Cardiac fibroblast (primary cell): Measurements from ENCODE around the gene VSIR.

Experiments used
- DNase-seq, 2 donors: peaks; one replicate each; pipeline versions ENCODE4 v3.0.0 to v3.0.0-alpha.2; 2010; ENCODE audit warnings: low read depth in 2 of 2
- H3K4me3 ChIP-seq, 2 donors: replicated peaks in 1 of 2; 1 replicate in 1 of 2; 2 replicates in 1 of 2; pipeline ENCODE4 v1.5.1; 2011; ENCODE audit warnings: low read depth in 2 of 2, low read length in 2 of 2, mild to moderate bottlenecking in 2 of 2, moderate library complexity in 1 of 2
- TF ChIP-seq, protein P1 (sequence below): IDR thresholded peaks from one replicate; pipeline ENCODE4 v1.5.1; 2011; ENCODE audit warnings: low read depth, mild to moderate bottlenecking, low read length, inconsistent platforms

VSIR gene

DNA sequence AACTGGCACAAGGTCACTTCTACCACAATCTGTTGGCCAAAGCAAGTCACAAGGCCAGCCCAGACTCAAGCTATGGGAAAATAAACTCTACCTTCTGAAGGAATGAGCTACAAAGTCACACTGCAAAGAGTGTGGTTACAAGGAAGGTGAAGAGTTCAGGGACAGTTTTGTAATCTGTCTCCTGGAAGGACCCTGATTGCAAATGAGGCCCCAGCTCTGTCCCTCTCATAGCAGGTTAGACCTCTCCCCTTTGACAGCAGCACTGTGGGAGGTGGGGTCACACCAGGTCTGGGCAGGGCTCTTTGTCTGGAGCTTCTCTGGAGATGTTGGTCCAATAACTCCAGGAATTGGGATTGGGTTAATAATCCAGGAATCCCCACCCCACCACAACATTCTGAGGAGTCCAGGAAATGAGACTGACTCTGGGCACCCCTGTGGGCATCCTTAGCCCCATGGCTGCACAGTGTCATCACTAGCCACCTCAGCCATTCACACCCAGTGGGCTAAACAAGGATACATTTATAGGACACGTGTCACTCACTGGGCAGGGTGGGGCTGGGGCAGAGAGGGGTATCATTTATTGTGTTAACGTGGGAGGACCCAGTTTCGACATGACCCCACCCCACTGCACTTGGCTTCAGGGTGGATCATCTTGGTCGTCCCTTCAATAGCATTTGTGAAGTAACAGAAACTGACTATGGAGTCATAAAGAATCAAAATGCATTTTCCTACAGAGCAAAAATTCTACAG is 30.1 kb downstream of the VSIR start:
- no peak for DNase-seq
- H3K4me3 ChIP-seq, result no peak overlapping the region
- TF ChIP-seq, protein P1, sequence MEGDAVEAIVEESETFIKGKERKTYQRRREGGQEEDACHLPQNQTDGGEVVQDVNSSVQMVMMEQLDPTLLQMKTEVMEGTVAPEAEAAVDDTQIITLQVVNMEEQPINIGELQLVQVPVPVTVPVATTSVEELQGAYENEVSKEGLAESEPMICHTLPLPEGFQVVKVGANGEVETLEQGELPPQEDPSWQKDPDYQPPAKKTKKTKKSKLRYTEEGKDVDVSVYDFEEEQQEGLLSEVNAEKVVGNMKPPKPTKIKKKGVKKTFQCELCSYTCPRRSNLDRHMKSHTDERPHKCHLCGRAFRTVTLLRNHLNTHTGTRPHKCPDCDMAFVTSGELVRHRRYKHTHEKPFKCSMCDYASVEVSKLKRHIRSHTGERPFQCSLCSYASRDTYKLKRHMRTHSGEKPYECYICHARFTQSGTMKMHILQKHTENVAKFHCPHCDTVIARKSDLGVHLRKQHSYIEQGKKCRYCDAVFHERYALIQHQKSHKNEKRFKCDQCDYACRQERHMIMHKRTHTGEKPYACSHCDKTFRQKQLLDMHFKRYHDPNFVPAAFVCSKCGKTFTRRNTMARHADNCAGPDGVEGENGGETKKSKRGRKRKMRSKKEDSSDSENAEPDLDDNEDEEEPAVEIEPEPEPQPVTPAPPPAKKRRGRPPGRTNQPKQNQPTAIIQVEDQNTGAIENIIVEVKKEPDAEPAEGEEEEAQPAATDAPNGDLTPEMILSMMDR, result no peak

DNA sequence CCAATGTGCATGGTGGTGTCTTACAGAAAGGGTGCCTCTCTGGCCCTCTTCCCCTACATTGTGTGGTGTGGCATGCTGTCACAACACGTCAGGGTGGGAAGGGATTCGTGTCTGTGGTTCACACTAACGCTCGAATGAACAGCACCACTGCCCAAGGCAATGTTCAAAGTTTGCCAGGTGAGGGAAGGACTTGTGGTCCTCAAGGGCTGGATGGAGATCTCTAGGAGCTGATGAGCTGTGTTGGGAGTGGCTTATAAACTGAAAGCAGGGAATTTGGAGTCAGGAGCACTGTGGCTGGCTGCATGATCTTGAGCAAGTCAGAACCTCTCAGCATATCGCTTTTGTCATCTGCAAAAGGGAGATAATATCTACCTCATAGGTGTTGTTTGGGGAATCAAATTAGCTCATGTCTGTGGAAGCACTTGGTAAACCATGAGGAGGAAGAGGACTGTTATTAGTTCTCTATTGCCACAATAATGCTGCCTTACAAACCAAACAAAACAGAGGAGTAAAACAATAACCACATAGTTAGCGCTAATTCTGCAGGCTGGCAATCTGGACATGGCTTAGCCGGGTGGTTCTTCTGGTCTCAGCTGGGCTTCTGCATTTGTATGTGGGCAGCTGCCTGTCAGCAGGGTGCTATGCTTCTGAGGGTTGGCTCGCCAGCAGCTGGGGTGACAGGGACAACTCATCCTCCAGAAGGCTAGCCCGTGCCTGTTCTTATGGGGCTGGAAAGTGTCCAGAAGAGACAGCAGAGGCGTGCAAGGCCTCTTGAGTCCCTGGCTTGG is 30.8 kb downstream of the VSIR start:
- DNase-seq, result no peak

DNA sequence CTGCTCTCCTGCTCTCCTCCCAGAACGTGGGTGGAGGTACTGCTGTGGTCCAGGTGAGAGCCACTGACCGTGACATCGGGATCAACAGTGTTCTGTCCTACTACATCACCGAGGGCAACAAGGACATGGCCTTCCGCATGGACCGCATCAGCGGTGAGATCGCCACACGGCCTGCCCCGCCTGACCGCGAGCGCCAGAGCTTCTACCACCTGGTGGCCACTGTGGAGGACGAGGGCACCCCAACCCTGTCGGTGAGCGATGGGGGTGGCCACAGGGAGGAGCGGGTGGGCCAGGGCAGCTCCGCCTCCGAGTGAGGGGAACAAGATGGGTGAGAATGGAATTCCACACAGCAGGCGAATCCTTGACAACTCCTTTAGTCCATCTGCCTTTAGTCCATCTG is 31.6 kb downstream of the VSIR start:
- no peak overlapping the region for H3K4me3 ChIP-seq
- DNase-seq, result no peak
- TF ChIP-seq, protein P1, result no peak

More for the DNA sequence above, 30.8 kb downstream of the VSIR start:
- TF ChIP-seq, protein P1, result no peak
- H3K4me3 ChIP-seq, result no peak overlapping the region

DNA sequence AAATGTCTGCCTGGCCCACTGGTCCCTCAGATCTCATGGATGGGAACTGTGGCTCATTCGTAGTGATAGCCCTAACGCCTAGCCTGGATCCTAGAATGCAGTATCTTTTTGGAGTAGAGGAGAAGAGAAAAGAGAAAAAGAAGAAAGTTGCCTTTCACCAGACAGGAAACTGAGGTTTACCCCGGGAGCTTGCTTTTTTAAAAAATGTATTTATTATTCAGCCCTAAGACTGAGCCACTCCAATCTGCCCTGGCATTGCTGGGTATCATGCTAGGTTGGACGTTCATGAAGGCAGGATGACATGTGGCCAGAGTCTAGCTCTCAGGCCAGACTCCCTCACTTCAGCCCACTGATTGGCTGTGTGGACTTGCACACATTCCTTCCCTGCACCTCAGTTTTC is 32.3 kb downstream of the VSIR start:
- TF ChIP-seq, protein P1, result no peak
- H3K4me3 ChIP-seq, result no peak overlapping the region
- no peak for DNase-seq

DNA sequence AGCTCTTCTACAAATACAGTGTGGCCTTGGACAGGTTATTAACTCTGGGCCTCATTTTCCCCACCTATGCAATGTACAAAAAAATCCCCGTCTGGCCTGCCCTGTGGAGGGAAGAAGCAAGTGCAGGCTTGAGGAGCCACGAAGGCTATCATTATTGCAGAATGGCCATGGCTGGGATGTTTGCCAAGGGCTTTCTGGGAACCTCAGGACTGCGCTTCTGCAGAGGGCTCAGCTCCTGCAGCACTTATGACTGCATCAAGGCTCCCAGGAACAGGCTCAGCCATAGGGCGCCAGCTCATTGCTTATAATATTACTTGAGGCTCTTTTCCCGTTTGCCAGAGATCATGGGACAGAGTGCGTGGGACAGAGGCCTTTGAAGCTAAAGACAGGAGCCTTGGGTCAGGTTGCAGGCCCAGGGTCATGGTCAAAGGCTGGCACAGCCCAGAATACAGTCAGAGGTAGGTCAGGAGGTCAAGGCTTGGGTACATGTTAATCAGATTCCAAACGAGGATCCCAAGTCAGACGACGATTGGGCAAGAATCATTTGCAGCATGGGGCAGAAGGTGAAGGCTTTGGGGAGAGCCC is 33.2 kb downstream of the VSIR start:
- TF ChIP-seq, protein P1, result peak; percentile 2
- H3K4me3 ChIP-seq, result no peak overlapping the region
- peak; percentile 43 to 77 for DNase-seq

DNA sequence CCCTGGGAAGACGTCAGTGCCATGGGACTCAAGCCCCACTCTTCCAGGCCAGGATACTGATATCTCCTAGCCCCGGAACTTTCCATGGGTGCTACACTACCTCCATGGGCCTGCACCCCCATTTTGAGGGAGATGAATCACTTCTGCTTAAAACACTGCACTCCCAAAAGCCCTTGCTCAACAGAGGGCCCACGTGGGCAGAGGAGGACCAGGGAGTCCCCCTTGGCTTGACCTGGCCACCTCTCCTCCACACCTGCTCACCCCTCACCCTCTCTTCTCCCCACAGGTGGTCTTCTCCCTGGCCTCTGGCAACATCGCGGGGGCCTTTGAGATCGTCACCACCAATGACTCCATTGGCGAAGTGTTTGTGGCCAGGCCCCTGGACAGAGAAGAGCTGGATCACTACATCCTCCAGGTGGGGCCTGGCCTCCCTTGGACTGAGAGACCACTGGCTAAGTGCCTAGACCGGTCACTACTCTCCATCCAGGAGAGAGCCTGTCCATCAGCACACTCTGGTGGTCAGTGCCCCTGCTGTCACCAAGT is 33.9 kb downstream of the VSIR start:
- TF ChIP-seq, protein P1, result no peak
- no peak overlapping the region for H3K4me3 ChIP-seq
- no peak for DNase-seq
